ENCODE data around the gene COX7B2.

COX7B2 gene

GRCh38 chr4:46909078-46909477 is at the start of gene COX7B2:
Gene COX7B2, minus strand, starts transcription at chr4:46909245. Its CDS starts 174,053 bp downstream, at chr4:46735192.
- DNase-seq (ENCODE audit: low read depth in 2 of 3, low spot score in 1 of 3): no peak

DNA sequence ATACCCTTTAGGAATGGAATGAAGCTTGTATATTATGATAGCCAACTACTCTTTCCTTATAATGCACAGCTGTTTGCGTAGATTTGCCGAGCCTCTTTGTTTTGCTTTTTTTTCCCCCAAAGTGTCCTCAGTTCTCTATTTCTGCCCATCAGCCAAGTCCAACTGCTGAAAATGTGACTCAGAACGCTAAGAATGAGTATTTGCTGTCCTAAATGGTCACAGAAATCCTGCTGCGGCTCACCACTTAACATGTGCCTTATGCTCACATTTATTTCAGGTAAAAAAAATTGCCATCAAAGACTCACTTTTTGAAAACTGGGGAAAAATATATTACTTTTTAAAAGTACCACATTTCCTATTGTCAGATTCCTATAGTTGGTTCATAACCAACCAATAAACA is 47.4 kb upstream of the COX7B2 start:
- DNase-seq (ENCODE audit: low read depth in 2 of 3, low spot score in 1 of 3): no peak

GRCh38 chr4:46955601-46956000 is 46.6 kb upstream of the COX7B2 start:
- DNase-seq (ENCODE audit: low read depth in 2 of 3, low spot score in 1 of 3): no peak

GRCh38 chr4:46954643-46955042 is 45.6 kb upstream of the COX7B2 start:
- DNase-seq (ENCODE audit: low read depth in 2 of 3, low spot score in 1 of 3): no peak

- no peak for DNase-seq (ENCODE audit: low read depth in 2 of 3, low spot score in 1 of 3)
These were observed 44.5 kb upstream of the COX7B2 start for GRCh38 chr4:46953564-46953963.

DNA sequence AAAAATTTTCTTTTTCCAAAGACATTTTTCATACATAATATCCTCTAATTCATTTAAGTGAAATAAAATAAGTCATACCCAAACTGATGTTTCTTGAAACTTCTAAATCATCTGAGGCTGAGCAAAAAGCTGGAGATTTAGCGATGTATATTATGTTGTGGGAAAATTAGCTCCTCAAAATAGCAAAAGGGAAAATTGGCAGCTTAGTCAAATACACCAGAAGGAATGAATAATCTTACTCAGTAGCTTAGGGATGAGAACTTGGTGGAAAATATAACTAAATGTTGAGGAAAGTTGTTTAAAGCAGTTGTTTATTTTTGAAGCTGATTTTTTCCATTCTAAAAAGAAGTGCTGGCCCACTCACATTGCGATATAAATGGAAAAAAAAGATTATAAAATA is 43.4 kb upstream of the COX7B2 start:
- DNase-seq (ENCODE audit: low read depth in 2 of 3, low spot score in 1 of 3): no peak

DNA sequence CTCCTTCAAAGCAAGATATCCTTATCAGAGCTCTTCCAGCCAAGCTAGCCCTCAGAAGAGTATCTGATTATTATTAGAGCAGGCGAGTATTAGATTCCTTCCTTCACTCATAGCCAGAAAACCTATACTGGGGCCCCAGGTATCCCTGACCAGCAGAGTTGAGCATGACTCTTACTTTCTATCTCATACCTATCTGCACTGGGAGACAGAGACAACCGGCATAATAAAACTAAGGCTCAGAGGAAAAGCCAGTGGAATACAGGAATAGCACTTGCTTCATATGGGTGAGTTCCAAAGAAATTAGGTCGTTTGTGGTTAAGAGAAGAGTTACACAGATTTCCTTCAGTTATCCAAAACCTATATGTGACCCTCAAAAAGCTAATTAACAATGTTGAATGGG is 41.8 kb upstream of the COX7B2 start:
- DNase-seq (ENCODE audit: low read depth in 2 of 3, low spot score in 1 of 3): no peak

DNA sequence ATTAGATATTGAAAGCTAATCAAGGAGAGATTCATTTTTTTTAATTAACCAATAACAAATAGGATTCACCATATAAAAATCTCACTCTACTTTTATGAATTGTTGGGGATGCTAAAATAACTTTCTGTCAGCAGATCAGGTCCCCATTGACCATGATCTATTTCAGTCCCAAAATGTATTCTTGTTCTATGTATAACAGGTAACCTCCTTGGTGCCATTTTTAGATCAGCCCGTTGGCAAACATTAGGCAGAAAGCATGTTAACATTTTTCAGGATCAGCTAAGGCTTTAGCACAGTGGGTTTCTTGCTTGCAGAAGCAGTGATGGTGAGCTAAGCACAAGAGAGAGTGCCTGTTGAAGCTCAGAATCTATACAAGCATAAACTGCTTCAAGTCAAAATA is 40.8 kb upstream of the COX7B2 start:
- no peak for DNase-seq (ENCODE audit: low read depth in 2 of 3, low spot score in 1 of 3)

DNA sequence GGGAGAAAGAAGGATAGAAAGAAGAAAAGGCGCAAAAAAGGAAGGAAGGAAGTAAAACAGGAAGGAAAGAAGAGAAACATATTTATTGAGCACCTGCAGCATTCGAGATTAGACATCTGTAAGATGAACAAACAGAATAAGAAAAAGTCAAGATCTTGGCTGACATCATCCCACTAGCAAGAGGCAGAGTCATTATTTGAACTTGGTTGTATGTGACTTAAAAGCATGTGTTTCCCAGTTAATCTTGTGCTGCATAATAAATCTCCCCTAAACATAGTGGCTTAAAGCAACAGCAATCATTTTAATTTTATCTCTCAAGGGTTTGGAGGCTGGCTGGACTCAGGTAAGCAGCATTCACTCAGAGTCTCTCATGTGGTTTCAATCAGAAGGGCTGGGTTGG is 38.5 kb upstream of the COX7B2 start:
- no peak for DNase-seq (ENCODE audit: low read depth in 2 of 3, low spot score in 1 of 3)

- DNase-seq (ENCODE audit: low read depth in 2 of 3, low spot score in 1 of 3): no peak
These were observed 38.0 kb upstream of the COX7B2 start for GRCh38 chr4:46946919-46947536.

DNA sequence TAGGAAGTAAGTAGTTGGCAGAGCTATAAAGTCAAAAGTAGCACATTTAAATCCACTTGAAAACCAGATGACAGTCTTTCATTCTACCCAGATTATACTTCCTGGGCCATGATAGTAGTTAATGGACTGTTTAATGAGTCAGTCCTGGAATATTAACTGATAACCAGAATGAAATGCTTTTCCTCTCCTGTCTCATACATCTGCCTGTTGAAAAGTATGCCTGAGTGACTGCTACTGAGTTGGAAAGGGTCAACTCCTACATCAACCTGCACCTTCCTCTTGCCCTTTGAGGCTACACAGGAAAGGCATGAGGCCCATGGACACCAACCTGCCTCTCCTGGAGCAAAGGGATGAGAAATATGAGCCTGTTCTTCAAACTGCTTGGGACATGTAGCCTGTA is 36.0 kb upstream of the COX7B2 start:
- DNase-seq (ENCODE audit: low read depth in 2 of 3, low spot score in 1 of 3): no peak

DNA sequence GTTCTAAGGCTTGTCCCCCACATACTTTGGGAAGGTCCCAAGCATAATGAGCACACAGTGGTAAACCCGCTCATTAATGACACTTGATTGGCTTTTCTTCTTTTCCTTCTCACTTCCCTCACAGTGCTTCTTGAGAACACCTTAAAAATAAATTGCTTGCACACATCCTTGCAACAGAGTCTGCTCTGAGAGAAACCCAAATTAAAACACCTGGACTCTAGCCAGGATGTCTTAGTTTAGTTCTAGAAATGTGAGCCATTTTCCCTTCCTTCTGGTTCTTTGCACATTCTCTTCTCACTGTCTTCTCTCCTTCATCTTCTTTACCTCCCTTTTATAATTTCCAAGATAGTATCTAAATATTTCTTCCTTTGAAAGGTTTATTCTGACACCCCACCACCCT is 35.3 kb upstream of the COX7B2 start:
- DNase-seq (ENCODE audit: low read depth in 2 of 3, low spot score in 1 of 3): no peak

DNA sequence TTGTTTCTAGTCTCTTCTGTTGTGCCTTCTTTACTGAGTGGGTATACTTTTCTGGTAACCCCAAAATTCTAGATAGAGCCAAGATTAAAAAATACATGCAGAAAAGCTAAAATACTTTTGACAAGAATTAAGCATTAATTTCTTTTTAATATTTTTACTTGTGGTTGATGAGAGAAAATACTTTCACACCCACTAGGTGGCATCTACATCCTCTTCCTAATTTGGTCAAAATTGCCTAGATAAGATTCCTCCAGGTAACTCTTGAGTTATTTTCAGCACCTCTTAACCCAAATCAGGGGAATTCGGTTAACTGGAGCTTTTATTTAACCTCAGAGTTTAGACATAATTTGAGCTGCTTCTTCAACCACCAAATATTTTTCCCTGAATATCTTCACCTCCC is 28.4 kb upstream of the COX7B2 start:
- no peak for DNase-seq (ENCODE audit: low read depth in 2 of 3, low spot score in 1 of 3)

- DNase-seq (ENCODE audit: low read depth in 2 of 3, low spot score in 1 of 3): no peak
These were observed 25.7 kb upstream of the COX7B2 start for GRCh38 chr4:46934726-46935125.

- no peak for DNase-seq (ENCODE audit: low read depth in 2 of 3, low spot score in 1 of 3)
These were observed 24.6 kb upstream of the COX7B2 start for GRCh38 chr4:46933686-46934085.

DNA sequence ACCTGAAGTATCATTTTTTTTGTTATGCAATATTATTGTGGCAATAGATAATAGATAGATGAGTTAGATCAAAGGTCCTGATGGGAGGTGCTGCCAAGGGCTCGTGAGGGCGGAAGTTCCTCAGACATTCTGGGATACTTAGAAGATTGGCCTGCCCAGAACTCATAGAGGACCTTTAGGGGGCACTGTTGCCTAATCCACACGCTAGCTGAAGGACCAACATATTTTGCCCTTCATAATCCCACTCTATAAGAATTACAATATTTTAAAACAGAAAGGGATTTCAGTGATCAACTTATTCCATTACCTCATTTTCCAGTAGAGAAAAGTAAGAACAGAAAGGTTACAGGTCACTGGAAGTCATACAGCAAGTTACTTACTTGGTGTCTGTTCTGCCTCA is 22.9 kb upstream of the COX7B2 start:
- peak in 1 of 3 donors; percentile 1 for DNase-seq (ENCODE audit: low read depth in 2 of 3, low spot score in 1 of 3)

- DNase-seq (ENCODE audit: low read depth in 2 of 3, low spot score in 1 of 3): no peak
These were observed 21.8 kb upstream of the COX7B2 start for GRCh38 chr4:46930891-46931290.

DNA sequence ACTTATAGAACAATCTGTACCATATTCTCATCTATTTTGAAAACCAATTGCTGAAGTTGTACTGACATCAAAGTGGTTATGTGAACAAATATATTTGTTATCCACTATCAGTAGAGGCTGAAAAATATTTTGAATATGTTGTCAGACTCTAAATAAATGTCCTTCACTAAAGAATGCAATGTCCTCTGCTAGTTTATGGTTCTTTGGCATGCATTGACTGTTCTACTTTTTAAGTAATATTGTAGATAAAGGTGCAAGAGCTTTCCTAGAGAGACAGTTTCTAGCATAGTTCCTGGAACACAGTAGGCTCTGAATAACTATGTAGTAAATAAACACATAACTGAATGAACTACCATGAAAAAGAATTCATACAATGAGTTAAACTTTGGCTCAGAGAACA is 18.2 kb upstream of the COX7B2 start:
- DNase-seq (ENCODE audit: low read depth in 2 of 3, low spot score in 1 of 3): no peak

GRCh38 chr4:46924789-46925529 is 15.9 kb upstream of the COX7B2 start:
- DNase-seq (ENCODE audit: low read depth in 2 of 3, low spot score in 1 of 3): no peak

- no peak for DNase-seq (ENCODE audit: low read depth in 2 of 3, low spot score in 1 of 3)
These were observed 13.2 kb upstream of the COX7B2 start for GRCh38 chr4:46922205-46922604.

GRCh38 chr4:46908148-46908547 is 897 bp downstream of the COX7B2 start:
- DNase-seq (ENCODE audit: low read depth in 2 of 3, low spot score in 1 of 3): no peak

DNA sequence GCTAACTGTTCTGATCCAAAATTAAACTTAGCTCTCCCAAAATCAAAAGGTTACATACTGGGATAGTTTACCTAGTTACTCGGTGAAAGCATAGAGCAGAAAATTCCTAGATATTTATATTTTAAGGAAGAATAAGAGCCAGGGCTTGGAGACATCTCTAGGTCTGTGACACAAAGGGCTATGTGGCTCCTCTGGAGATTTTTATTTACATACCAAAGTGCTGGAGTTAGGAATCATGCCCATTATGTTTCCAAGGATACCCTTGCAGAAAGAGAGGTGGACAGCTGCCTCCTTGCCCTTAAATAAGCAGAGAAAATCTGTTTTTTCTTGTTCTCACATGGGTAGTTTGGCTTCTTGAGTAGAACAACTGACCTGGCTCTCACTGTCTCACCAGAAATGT is 9.0 kb downstream of the COX7B2 start:
- DNase-seq (ENCODE audit: low read depth in 2 of 3, low spot score in 1 of 3): no peak

- DNase-seq (ENCODE audit: low read depth in 2 of 3, low spot score in 1 of 3): no peak
These were observed 14.2 kb downstream of the COX7B2 start for GRCh38 chr4:46894826-46895225.
